Spleen (tissue), 7 donors: ENCODE data around the gene SMIM36.

ENCODE experiments used
- CTCF ChIP-seq, 11 experiments: fragments of 200-600 bp in 7 of 11; fragments of 450-650 bp in 4 of 11; sonication (generic) in 4 of 11; IDR thresholded peaks in 8 of 11; conservative IDR thresholded peaks in 3 of 11; 1 replicate in 7 of 11; 2 replicates in 4 of 11; pipeline versions ENCODE4 v1.4.0 to v1.8.0; 2016 to 2021; ENCODE audit warnings: antibody characterized with exemption in 11 of 11, inconsistent platforms in 4 of 11, mild to moderate bottlenecking in 1 of 11
- POLR2AphosphoS5 ChIP-seq, 3 donors: sonication (generic); formaldehyde crosslinking; IDR thresholded peaks; one replicate each; pipeline ENCODE4 v1.5.1; 2017; ENCODE audit warnings: antibody characterized with exemption in 3 of 3
- donor health status: DM: no; HTN: no; CAD: no; lungs with moderate emphysema.
- donor health status: DM: no; HTN: no; CAD: no.
- donor health status: DM: no; HTN: no; CAD: no.

GRCh38 chr17:55466671-55467070 lies 44.6 kb downstream of the SMIM36 start:
- TF ChIP-seq CTCF (IDR thresholded peaks at IDR 0.05 in 8 of 11, conservative IDR thresholded peaks at IDR 0.05 in 3 of 11): no peak
- no peak for TF ChIP-seq POLR2AphosphoS5 (IDR thresholded peaks at IDR 0.05)
